DND-41 (cell line): ENCODE results near the gene NETO1.

ENCODE experiments used
- EZH2 ChIP-seq: IDR thresholded peaks from 3 replicates; pipeline ENCODE4 v1.6.1; 2012; ENCODE audit warnings: borderline replicate concordance, low read depth, mild to moderate bottlenecking, moderate library complexity, low read length, inconsistent platforms; ENCODE audit not compliant: severe bottlenecking
- TF ChIP-seq, protein P1 (sequence below): IDR thresholded peaks from 2 replicates; pipeline ENCODE4 v1.5.1; 2012; ENCODE audit warnings: borderline replicate concordance, low read length, moderate library complexity, mild to moderate bottlenecking; ENCODE audit not compliant: poor library complexity, severe bottlenecking; ENCODE audit errors: extremely low read depth

DNA sequence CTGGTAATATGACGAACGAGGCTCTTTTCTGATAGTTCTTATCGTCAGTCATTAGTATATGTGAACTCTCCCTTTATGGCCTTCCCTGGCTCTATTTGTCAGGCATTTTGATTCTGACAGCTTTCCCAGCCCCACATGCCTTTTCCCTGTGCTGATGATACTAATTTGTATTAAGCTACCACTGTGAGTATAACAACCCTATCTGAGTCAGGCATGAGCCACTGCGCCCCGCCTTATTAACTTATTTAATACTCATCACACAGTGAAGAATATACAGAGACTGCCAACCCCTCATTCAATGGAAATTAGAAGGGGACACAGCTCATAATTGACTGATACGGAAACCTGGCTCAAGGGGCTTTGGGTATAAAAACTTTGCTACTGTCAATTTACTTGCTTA lies 140.0 kb downstream of the NETO1 start:
- TF ChIP-seq, protein P1, sequence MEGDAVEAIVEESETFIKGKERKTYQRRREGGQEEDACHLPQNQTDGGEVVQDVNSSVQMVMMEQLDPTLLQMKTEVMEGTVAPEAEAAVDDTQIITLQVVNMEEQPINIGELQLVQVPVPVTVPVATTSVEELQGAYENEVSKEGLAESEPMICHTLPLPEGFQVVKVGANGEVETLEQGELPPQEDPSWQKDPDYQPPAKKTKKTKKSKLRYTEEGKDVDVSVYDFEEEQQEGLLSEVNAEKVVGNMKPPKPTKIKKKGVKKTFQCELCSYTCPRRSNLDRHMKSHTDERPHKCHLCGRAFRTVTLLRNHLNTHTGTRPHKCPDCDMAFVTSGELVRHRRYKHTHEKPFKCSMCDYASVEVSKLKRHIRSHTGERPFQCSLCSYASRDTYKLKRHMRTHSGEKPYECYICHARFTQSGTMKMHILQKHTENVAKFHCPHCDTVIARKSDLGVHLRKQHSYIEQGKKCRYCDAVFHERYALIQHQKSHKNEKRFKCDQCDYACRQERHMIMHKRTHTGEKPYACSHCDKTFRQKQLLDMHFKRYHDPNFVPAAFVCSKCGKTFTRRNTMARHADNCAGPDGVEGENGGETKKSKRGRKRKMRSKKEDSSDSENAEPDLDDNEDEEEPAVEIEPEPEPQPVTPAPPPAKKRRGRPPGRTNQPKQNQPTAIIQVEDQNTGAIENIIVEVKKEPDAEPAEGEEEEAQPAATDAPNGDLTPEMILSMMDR: no peak
- TF ChIP-seq EZH2: no peak
